GM19351 (cell line): ENCODE data around the gene MMP8.

Experiments
- ATAC-seq: cut with Tn5 transposase; IDR thresholded peaks from one replicate; pipeline ENCODE4 v1.9.1; 2021; ENCODE audit warnings: mild to moderate bottlenecking, moderate library complexity; ENCODE audit not compliant: unreplicated experiment

Gene MMP8

GRCh38 chr11:102722821-102723220, 1.9 kb downstream of the MMP8 start:
- no peak for ATAC-seq

GRCh38 chr11:102719620-102720277, 5.0 kb downstream of the MMP8 start:
- ATAC-seq, result no peak

GRCh38 chr11:102717280-102717679, 7.5 kb downstream of the MMP8 start:
- no peak for ATAC-seq

- peak; percentile 79 for ATAC-seq
Measured at GRCh38 chr11:102716527-102716926, 8.2 kb downstream of the MMP8 start.

- ATAC-seq, result no peak
Measured at GRCh38 chr11:102712137-102712536, 12.6 kb downstream of the MMP8 start.

- no peak for ATAC-seq
Measured at GRCh38 chr11:102709201-102709945, 15.4 kb downstream of the MMP8 start.

- no peak for ATAC-seq
Measured at GRCh38 chr11:102708654-102709053, 16.1 kb downstream of the MMP8 start.

- ATAC-seq, result no peak
Measured at GRCh38 chr11:102705626-102706025, 19.1 kb downstream of the MMP8 start, which contains the start of gene MMP27. MMP27 (minus strand) TSS chr11:102705769; CDS start chr11:102705714, 55 bp downstream.

- no peak for ATAC-seq
Measured at GRCh38 chr11:102704841-102705240, 19.9 kb downstream of the MMP8 start.

GRCh38 chr11:102703826-102704493, 20.8 kb downstream of the MMP8 start:
- ATAC-seq, result no peak

- ATAC-seq, result no peak
Measured at GRCh38 chr11:102695201-102695600, 29.6 kb downstream of the MMP8 start.

- no peak for ATAC-seq
Measured at GRCh38 chr11:102685754-102686153, 39.0 kb downstream of the MMP8 start.

GRCh38 chr11:102685338-102685737, 39.4 kb downstream of the MMP8 start:
- no peak for ATAC-seq

GRCh38 chr11:102683277-102683676, 41.5 kb downstream of the MMP8 start:
- ATAC-seq, result peak; percentile 48

- ATAC-seq, result no peak
Measured at GRCh38 chr11:102680945-102681344, 43.8 kb downstream of the MMP8 start.

GRCh38 chr11:102678022-102678421, 46.7 kb downstream of the MMP8 start:
- no peak for ATAC-seq

- ATAC-seq, result no peak
Measured at GRCh38 chr11:102676084-102676483, 48.7 kb downstream of the MMP8 start.

- peak; percentile 60 for ATAC-seq
Measured at GRCh38 chr11:102669664-102670063, 55.1 kb downstream of the MMP8 start.

GRCh38 chr11:102666331-102666957, 58.3 kb downstream of the MMP8 start:
- peak; percentile 66 for ATAC-seq

- peak; percentile 70 for ATAC-seq
Measured at GRCh38 chr11:102664001-102664752, 60.6 kb downstream of the MMP8 start.

GRCh38 chr11:102662607-102663006, 62.1 kb downstream of the MMP8 start:
- no peak for ATAC-seq
